Stimulated activated CD4-positive, alpha-beta T cell treated with anti-CD3 and anti-CD28 coated beads, Interleukin-2, amount 100 ng/mL, for 24 hours (primary cell): ENCODE measurements around the gene TXNRD2.
"Not testable (repeated sequence)": the region's sequence is repeated elsewhere in the genome, so short reads cannot be mapped to it uniquely, and the experiment has no call there.

ENCODE experiments used
- DNase-seq, 2 donors: peaks; one replicate each; pipeline ENCODE4 v3.0.0-alpha.2; 2020

TXNRD2 gene

GRCh38 chr22:19918332-19919106 is 23.1 kb downstream of the TXNRD2 start:
- no peak for DNase-seq

DNA sequence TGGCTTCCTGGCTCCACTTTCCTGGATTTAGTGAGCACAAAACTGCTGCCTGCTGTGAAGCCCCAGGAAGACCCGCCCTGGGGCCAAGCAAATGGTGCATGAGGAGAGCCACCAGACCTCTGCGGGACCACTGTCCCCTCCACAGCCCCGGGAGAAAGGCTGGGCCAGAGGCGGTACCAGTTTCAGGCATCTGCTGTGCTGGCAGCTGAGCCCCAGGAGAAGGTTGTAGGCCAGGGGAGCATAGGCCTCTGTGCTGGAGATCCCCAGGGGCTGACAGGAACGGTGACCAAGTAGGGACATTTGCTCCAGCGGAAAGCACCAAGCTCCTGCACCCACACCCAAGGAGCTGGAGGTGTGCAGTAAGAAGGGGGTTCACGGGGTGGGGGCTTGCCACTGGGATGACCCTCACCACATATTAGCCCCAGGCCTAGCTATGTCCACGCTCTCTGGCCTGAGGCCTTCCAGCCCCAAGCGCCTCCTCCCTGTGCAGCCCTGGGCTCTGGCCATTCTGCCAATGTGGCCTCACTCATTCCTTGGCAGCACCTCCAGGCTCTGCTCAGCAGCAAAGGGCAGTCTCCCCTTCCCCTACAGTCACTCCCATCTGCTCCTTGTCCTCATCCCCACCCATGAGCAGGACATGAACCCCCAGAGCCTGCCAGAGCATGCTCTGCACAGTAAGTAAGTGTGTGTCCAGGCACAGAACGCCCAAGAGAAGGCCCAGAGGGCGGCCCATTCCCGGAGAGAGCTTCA is 24.1 kb downstream of the TXNRD2 start:
- DNase-seq = no peak

DNA sequence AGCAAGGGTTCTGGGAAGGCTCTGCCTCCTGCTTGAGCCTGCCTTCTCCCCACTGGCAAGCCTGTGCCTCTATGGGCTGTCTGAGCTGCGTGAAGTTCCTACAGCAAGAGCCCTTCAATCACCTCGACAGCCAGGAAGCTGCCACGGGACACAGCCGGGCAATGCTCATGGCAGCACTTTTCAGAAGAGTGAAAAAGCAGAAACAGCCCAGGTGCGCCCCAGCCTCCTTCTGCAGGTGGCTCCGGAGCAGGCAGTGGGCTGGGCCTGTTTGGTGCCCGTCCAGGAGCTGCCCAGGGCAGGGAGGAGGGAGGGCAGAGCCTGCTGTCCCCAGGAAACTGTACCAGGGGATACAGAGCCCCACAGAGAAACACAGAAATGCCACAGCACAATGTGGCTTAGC is 24.7 kb downstream of the TXNRD2 start:
- DNase-seq = no peak

DNA sequence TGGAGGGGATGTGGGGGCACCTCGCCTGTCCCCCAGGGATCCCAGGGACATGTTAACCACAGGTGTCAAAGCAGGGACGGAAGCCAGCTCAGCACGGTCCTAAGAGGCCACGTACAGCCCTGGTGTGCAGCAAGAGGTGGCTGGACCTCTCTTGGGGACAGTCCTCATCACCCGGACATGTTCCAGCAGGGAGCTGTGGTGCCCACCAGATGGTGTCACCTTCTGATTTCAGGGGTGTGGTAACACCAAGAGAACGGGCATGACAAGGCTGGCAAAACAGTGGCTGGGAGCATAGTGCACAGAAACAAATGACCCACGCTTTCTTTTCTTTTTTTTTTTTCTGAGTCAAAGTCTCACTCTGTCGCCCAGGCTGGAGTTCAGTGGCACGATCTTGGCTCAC is 25.6 kb downstream of the TXNRD2 start:
- no peak for DNase-seq

- no peak for DNase-seq
Measured at GRCh38 chr22:19915287-19915954, 26.2 kb downstream of the TXNRD2 start.

DNA sequence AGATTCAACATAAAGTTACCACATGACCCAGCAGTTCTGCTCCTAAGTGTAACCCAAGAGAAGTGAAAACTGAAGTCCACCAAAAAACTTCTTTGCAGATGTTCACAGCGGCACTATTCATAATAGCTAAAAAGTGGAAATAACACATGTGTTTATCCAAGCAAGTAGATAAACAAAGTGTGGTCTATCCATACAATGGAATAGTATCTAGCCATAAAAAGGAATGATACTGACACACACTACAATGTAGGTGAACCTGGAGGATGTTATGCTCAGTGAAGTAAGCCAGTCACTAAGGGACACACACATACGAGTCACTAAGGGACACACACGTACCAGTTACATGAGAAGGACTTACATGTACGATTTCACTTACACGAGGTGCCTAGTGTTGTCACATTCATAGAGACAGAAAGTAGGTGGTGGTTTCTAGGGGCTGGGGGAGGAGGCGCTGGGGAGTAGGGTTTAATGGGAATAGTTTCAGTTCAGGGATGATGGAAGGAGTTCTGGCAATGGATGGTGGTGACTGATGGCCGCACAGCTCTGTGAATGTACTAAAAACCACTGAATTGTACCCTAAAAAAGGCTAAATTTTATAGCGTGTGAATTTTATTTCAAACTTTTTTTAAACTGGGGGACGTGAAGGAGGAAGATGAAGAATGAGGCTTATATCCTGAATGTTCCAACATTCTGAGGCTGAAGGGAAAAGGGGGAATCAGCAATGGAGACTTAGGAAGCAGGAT is 27.2 kb downstream of the TXNRD2 start:
- DNase-seq = no peak

- DNase-seq = no peak
Measured at GRCh38 chr22:19913337-19913936, 28.2 kb downstream of the TXNRD2 start.

- DNase-seq = no peak
Measured at GRCh38 chr22:19912271-19912999, 29.2 kb downstream of the TXNRD2 start.

- no peak for DNase-seq
Measured at GRCh38 chr22:19911540-19912270, 29.9 kb downstream of the TXNRD2 start.

DNA sequence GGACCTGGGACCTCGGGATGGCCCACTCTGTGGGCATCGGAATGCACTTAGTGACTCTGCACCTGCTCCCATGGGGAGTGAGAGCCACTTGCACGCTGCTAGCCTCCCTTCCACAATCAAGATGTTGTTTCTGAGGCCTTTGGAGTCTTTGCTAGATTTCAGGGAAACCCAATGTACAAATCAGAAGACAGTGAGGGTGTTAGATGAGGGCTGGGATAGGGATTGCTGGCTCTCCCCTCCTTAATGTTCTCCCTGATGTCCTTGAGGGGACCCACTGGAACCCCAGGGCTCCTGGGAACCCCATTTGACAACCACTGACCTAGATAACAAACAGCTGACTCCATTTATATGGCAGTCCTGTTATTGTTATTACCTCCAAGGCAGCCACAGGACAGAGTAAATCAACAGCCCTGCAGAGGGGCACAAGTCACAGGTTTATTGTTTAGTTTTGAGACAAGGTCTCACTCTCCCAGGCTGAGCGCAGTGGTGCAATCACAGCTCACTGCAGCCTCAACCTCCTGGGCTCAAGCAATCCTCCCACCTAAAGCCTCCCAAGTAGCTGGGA is 31.4 kb downstream of the TXNRD2 start:
- DNase-seq = no peak

- peak; percentile 87 to 88 for DNase-seq
Measured at GRCh38 chr22:19909350-19910179, 32.1 kb downstream of the TXNRD2 start.

- DNase-seq = not testable (repeated sequence)
Measured at GRCh38 chr22:19907902-19908301, 33.7 kb downstream of the TXNRD2 start.

DNA sequence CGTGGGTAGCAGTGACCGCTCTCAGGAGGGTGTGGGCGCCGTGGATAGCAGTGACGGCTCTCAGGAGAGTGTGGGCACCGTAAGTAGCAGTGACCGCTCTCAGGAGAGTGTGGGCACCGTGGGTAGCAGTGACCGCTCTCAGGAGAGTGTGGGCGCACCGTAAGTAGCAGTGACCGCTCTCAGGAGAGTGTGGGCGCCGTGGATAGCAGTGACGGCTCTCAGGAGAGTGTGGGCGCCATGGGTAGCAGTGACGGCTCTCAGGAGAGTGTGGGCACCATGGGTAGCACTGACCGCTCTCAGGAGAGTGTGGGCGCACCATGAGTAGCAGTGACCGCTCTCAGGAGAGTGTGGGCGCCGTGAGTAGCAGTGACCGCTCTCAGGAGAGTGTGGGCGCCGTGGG is 34.8 kb downstream of the TXNRD2 start:
- DNase-seq = not testable (repeated sequence)

GRCh38 chr22:19905347-19906276 is 36.0 kb downstream of the TXNRD2 start:
- DNase-seq = no peak

DNA sequence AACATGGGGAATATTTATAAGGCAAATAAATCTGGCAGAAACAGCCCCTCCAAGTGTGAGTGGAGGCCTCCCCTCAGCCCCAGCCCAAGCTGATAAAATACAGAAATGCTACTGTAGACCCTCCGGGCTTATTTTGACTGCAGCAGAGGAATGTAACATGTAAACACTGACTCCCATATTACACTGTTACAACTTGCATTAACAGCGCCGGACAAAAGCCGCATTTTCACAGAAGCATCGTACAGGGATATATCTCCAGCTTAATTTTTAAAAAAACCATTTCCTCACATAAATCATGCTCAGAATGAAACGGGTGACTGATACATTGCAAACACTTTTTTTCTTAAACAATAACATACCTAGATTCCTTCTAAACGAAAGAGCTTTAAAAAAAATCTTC is 36.7 kb downstream of the TXNRD2 start:
- DNase-seq = no peak

DNA sequence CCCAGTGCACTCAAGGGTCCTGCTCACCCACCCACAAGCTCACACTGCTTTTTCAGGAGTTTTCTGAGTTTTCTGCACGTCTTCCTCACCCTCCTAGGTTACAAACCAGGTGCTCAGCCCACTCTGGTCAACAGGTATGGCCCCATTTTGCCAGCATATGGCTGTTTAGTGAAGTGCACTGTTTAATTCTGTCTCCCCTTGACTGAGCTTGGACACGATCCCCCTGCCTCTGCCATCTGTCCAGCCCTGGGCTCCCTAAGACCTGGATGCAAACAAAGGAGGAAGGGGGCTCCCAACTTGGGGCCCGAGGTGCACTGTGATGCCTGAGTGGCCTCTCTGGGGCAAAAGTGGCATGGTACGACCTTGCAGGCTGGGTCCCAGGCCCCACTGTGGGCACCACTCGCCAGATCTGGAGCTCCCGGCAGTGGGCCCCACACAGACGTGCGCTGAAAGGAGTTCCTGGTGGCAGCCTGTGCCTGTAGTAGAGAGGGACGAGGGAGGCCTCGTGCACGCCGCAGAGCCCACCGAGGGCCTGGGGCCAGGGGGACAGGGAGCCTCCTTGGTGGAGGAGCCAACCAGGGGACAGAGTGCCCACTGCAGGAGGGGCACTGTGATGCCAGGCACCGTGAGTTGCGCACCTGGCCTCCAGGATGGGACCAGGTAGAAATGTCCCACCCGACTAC is 37.3 kb downstream of the TXNRD2 start:
- no peak for DNase-seq

GRCh38 chr22:19903513-19903912 is 38.1 kb downstream of the TXNRD2 start:
- DNase-seq = no peak

- no peak for DNase-seq
Measured at GRCh38 chr22:19903031-19903430, 38.6 kb downstream of the TXNRD2 start.
